OCI-LY7 (cell line): Measurements from ENCODE around the gene CHEK2.

Experiments
- EZH2phosphoT487 ChIP-seq: fragments of 200-600 bp; sonication (generic); IDR thresholded peaks from 2 replicates; pipeline ENCODE4 v1.6.1; 2018; ENCODE audit warnings: low read depth, borderline replicate concordance, mild to moderate bottlenecking, mixed run types, antibody characterized with exemption, low read length, moderate library complexity, mixed read lengths
- TF ChIP-seq, protein P1 (sequence below): fragments of 200-600 bp; sonication (generic); conservative IDR thresholded peaks from 2 replicates; pipeline ENCODE4 v1.5.1; 2014; ENCODE audit warnings: mild to moderate bottlenecking, antibody characterized with exemption, low read length, moderate library complexity, mixed read lengths

GRCh38 chr22:28702891-28703290, 38.7 kb downstream of the CHEK2 start:
- TF ChIP-seq, protein P1, sequence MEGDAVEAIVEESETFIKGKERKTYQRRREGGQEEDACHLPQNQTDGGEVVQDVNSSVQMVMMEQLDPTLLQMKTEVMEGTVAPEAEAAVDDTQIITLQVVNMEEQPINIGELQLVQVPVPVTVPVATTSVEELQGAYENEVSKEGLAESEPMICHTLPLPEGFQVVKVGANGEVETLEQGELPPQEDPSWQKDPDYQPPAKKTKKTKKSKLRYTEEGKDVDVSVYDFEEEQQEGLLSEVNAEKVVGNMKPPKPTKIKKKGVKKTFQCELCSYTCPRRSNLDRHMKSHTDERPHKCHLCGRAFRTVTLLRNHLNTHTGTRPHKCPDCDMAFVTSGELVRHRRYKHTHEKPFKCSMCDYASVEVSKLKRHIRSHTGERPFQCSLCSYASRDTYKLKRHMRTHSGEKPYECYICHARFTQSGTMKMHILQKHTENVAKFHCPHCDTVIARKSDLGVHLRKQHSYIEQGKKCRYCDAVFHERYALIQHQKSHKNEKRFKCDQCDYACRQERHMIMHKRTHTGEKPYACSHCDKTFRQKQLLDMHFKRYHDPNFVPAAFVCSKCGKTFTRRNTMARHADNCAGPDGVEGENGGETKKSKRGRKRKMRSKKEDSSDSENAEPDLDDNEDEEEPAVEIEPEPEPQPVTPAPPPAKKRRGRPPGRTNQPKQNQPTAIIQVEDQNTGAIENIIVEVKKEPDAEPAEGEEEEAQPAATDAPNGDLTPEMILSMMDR: no peak
- TF ChIP-seq EZH2phosphoT487: no peak
